OCI-LY7 (cell line): ENCODE measurements around the gene TM9SF4. TPM values are rescaled to one million over a fixed set of nuclear protein-coding genes. Genes with fewer than 3 reads are reported as not detected.

Source experiments
- BruUV-seq: library from RNA; stranded (reverse); fragments of 400-500 nt; replicated peaks from 2 replicates; lab custom pipeline; 2021; lab: Mats Ljungman, UMichigan
- CTCF ChIA-PET: fragments of 300-600 bp; sonication (Branson Sonifier 250); formaldehyde crosslinking; loops from one replicate; lab custom pipeline; 2022; ENCODE audit warnings: antibody characterized with exemption; ENCODE audit not compliant: unreplicated experiment; lab: Charles Lee
- POLR2A ChIA-PET: fragments of 300-600 bp; sonication (Branson Sonifier 250); formaldehyde crosslinking; loops from one replicate; lab custom pipeline; 2022; ENCODE audit warnings: antibody characterized with exemption; lab: Charles Lee
- DNase-seq: peaks from one replicate; pipeline ENCODE4 v3.0.0-alpha.2; 2015; ENCODE audit warnings: low spot score
- H2AFZ ChIP-seq: fragments of 200-600 bp; sonication (generic), shearing (Covaris generic); 2 replicates; pipeline ENCODE4 v1.6.1; 2014; ENCODE audit warnings: mild to moderate bottlenecking, antibody characterized with exemption, low read length, moderate library complexity
- H3K27ac ChIP-seq: fragments of 200-600 bp; sonication (generic); 2 replicates; pipeline ENCODE4 v1.5.1; 2014; ENCODE audit warnings: mixed run types, low read depth, mild to moderate bottlenecking, moderate library complexity, low read length, inconsistent platforms; ENCODE audit not compliant: poor library complexity, severe bottlenecking
- H3K36me3 ChIP-seq: fragments of 200-600 bp; sonication (generic); 2 replicates; pipeline ENCODE4 v1.6.1; 2014; ENCODE audit warnings: mild to moderate bottlenecking, antibody characterized with exemption, low read length, moderate library complexity, mixed read lengths; ENCODE audit not compliant: insufficient read depth
- H3K4me1 ChIP-seq: fragments of 200-600 bp; sonication (generic); 2 replicates; pipeline ENCODE4 v1.5.1; 2014; ENCODE audit warnings: mild to moderate bottlenecking, low read length; ENCODE audit not compliant: insufficient read depth, poor library complexity, severe bottlenecking
- H3K4me2 ChIP-seq: fragments of 200-600 bp; sonication (generic); 2 replicates; pipeline ENCODE4 v1.6.1; 2014; ENCODE audit warnings: mild to moderate bottlenecking, low read length
- H3K4me3 ChIP-seq: fragments of 200-600 bp; sonication (generic); 2 replicates; pipeline ENCODE4 v1.5.1; 2014; ENCODE audit warnings: mild to moderate bottlenecking, low read depth, low read length; ENCODE audit not compliant: poor library complexity, severe bottlenecking
- H3K79me2 ChIP-seq: fragments of 200-600 bp; sonication (generic); 2 replicates; pipeline ENCODE4 v1.6.1; 2016; ENCODE audit warnings: low read depth, mild to moderate bottlenecking, low read length, moderate library complexity, mixed read lengths; ENCODE audit not compliant: insufficient read depth
- H3K9me2 ChIP-seq: fragments of 200-600 bp; sonication (generic); 2 replicates; pipeline ENCODE4 v1.6.1; 2016; ENCODE audit warnings: mild to moderate bottlenecking, low read length, mixed read lengths; ENCODE audit not compliant: insufficient read depth
- H3K9me3 ChIP-seq: fragments of 200-600 bp; sonication (generic); 2 replicates; pipeline ENCODE4 v1.6.1; 2014; ENCODE audit warnings: mild to moderate bottlenecking, mixed run types, low read length, mixed read lengths
- H4K20me1 ChIP-seq: fragments of 200-600 bp; sonication (generic); 2 replicates; pipeline ENCODE4 v1.6.1; 2014; ENCODE audit warnings: mild to moderate bottlenecking, antibody characterized with exemption, low read length, moderate library complexity, mixed read lengths; ENCODE audit not compliant: insufficient read depth
- CTCF ChIP-seq: fragments of 200-600 bp; sonication (generic); conservative IDR thresholded peaks from 2 replicates; pipeline ENCODE4 v1.5.1; 2014; ENCODE audit warnings: mild to moderate bottlenecking, antibody characterized with exemption, low read length, moderate library complexity, mixed read lengths
- EZH2phosphoT487 ChIP-seq: fragments of 200-600 bp; sonication (generic); IDR thresholded peaks from 2 replicates; pipeline ENCODE4 v1.6.1; 2018; ENCODE audit warnings: low read depth, borderline replicate concordance, mild to moderate bottlenecking, mixed run types, antibody characterized with exemption, low read length, moderate library complexity, mixed read lengths
- intact Hi-C: fragments of 100-400 bp; cut with micrococcal nuclease; formaldehyde crosslinking; loops from one replicate; pipeline ENCODE4 v1.10.0; 2022; ENCODE audit not compliant: unreplicated experiment
- total RNA-seq, 2 experiments: library from RNA; depleted of rRNA in 1 of 2; stranded (reverse); fragments of >200 nt in 1 of 2; shearing (Covaris generic) in 1 of 2; gene quantifications; 2 replicates each; pipeline ENCODE4 v1.2.3, GENCODE V29; 2014 to 2022

The TM9SF4 gene
- total RNA-seq, 2 experiments from 2014 or later = 20.8 to 38.9 TPM

GRCh38 chr20:32072168-32072750 lies 37.3 kb upstream of the TM9SF4 start:
- no peaks in the 10 kb centered on the region for H3K36me3 ChIP-seq
- H3K79me2 ChIP-seq = no peaks in the 10 kb centered on the region
- H3K4me2 ChIP-seq = no peak overlapping the region
- H4K20me1 ChIP-seq = no peaks in the 10 kb centered on the region
- no peaks in the 10 kb centered on the region for H3K9me2 ChIP-seq
- H3K9me3 ChIP-seq = no peaks in the 10 kb centered on the region
- POLR2A ChIA-PET = interaction anchor here (1.4 kb wide), 1 partner anchor 10 kb away, joined by 4 read pairs; no protein-coding TSS in a partner anchor
- DNase-seq = no peak
- intact Hi-C loops = no loop called here
- no peak overlapping the region for H2AFZ ChIP-seq
- CTCF ChIA-PET = no interaction called here
- H3K4me1 ChIP-seq = peaks cover 14% of the 10 kb centered on the region
- H3K27ac ChIP-seq = no peak overlapping the region
- no TSS peak for BruUV-seq
- no peak overlapping the region for H3K4me3 ChIP-seq
- TF ChIP-seq CTCF (no peak), EZH2phosphoT487 (no peak)

GRCh38 chr20:32075534-32075933 lies 34.0 kb upstream of the TM9SF4 start:
- no peaks in the 10 kb centered on the region for H3K9me3 ChIP-seq
- no peaks in the 10 kb centered on the region for H3K36me3 ChIP-seq
- H2AFZ ChIP-seq = no peak overlapping the region
- no peaks in the 10 kb centered on the region for H4K20me1 ChIP-seq
- no peak for TF ChIP-seq EZH2phosphoT487
- no peak overlapping the region for H3K4me3 ChIP-seq
- intact Hi-C loops = no loop called here
- DNase-seq = no peak
- H3K79me2 ChIP-seq = no peaks in the 10 kb centered on the region
- BruUV-seq = no TSS peak
- no peak overlapping the region for H3K4me2 ChIP-seq
- peaks cover 2% of the 10 kb centered on the region for H3K4me1 ChIP-seq
- no peak overlapping the region for H3K27ac ChIP-seq
- no peaks in the 10 kb centered on the region for H3K9me2 ChIP-seq
- ChIA-PET CTCF (no interaction called here), POLR2A (interaction anchor here (0.7 to 1.3 kb wide), 2 partner anchors 10 to 11 kb away, joined by 3 read pairs; no protein-coding TSS in a partner anchor)

GRCh38 chr20:32077190-32077589 lies 32.3 kb upstream of the TM9SF4 start:
- intact Hi-C loops = no loop called here
- Histone ChIP-seq H3K27ac (no peak overlapping the region), H2AFZ (no peak overlapping the region), H3K79me2 (no peaks in the 10 kb centered on the region), H3K9me3 (no peaks in the 10 kb centered on the region), H3K9me2 (no peaks in the 10 kb centered on the region), H3K4me2 (no peak overlapping the region), H4K20me1 (no peaks in the 10 kb centered on the region), H3K4me3 (no peak overlapping the region), H3K36me3 (no peaks in the 10 kb centered on the region), H3K4me1 (no peaks in the 10 kb centered on the region)
- TF ChIP-seq EZH2phosphoT487 (no peak), CTCF (no peak)
- CTCF ChIA-PET = no interaction called here
- no TSS peak for BruUV-seq
- DNase-seq = no peak
- POLR2A ChIA-PET = no interaction called here
